HCT116 (cell line): ENCODE results near the gene SPRR2D.

Source experiments
- CEBPB ChIP-seq: IDR thresholded peaks from 2 replicates; pipeline ENCODE4 v1.6.1; 2012; ENCODE audit warnings: low read depth
- CTCF ChIP-seq, 3 experiments: fragments of 200-600 bp in 1 of 3; sonication (generic) in 1 of 3; IDR thresholded peaks in 2 of 3; conservative IDR thresholded peaks in 1 of 3; 2 replicates each; pipeline ENCODE4 v1.5.1; 2012 to 2017; ENCODE audit warnings: low read depth in 2 of 3, low read length in 2 of 3, antibody characterized with exemption in 1 of 3, borderline replicate concordance in 1 of 3, control low read depth in 1 of 3, mild to moderate bottlenecking in 1 of 3, mixed read lengths in 1 of 3, mixed run types in 1 of 3, moderate library complexity in 1 of 3; ENCODE audit not compliant: insufficient read depth in 1 of 3
- ELF1 ChIP-seq: IDR thresholded peaks from 2 replicates; pipeline ENCODE4 v1.6.1; 2012; ENCODE audit warnings: low read depth, borderline replicate concordance
- EZH2 ChIP-seq: fragments of 200-600 bp; sonication (generic); IDR thresholded peaks from 2 replicates; pipeline ENCODE4 v1.6.1; 2017; ENCODE audit warnings: antibody characterized with exemption, mixed run types
- EZH2phosphoT487 ChIP-seq: fragments of 200-600 bp; IDR thresholded peaks from 2 replicates; pipeline ENCODE4 v1.6.1; 2018; ENCODE audit warnings: antibody characterized with exemption, borderline replicate concordance
- FOSL1 ChIP-seq: IDR thresholded peaks from 2 replicates; pipeline ENCODE4 v1.6.1; 2012; ENCODE audit warnings: low read depth
- POLR2A ChIP-seq: IDR thresholded peaks from 2 replicates; pipeline ENCODE4 v1.7.0; 2011; ENCODE audit warnings: borderline replicate concordance; ENCODE audit not compliant: insufficient read depth, insufficient read length; ENCODE audit errors: extremely low read depth
- POLR2AphosphoS5 ChIP-seq: IDR thresholded peaks from 2 replicates; pipeline ENCODE4 v1.6.1; 2011; ENCODE audit warnings: mild to moderate bottlenecking, low read depth, low read length, moderate library complexity
- REST ChIP-seq: IDR thresholded peaks from 2 replicates; pipeline ENCODE4 v1.6.1; 2012; ENCODE audit warnings: low read depth
- SIN3A ChIP-seq: IDR thresholded peaks from 2 replicates; pipeline ENCODE4 v1.6.1; 2012; ENCODE audit warnings: low read depth

GRCh38 chr1:153001382-153001781 is 39.5 kb downstream of the SPRR2D start, which contains the start of gene SPRR3:
- no peak for TF ChIP-seq POLR2A
- no peak for TF ChIP-seq CTCF (IDR thresholded peaks at IDR 0.05 in 2 of 3, conservative IDR thresholded peaks at IDR 0.05 in 1 of 3; ENCODE audit: borderline replicate concordance in 1 of 3, insufficient read depth in 1 of 3, low read depth in 2 of 3, low read length in 2 of 3)
- no peak for TF ChIP-seq FOSL1
- TF ChIP-seq SIN3A, result no peak
- no peak for TF ChIP-seq POLR2AphosphoS5
- no peak for TF ChIP-seq EZH2
- TF ChIP-seq CEBPB, result no peak
- no peak for TF ChIP-seq REST
- TF ChIP-seq EZH2phosphoT487, result no peak
- no peak for TF ChIP-seq ELF1
